Tibial artery (tissue), 4 donors: ENCODE measurements around the gene WWC1.

ENCODE experiments used
- DNase-seq, 2 donors: peaks; one replicate each; pipeline ENCODE4 v3.0.0-alpha.2; 2019
- H3K27ac ChIP-seq, 2 donors: fragments of 200-600 bp; sonication (generic) in 1 of 2; 1 replicate in 1 of 2; 2 replicates in 1 of 2; pipeline ENCODE4 v1.5.1; 2018 to 2019; ENCODE audit warnings: mild to moderate bottlenecking in 1 of 2
- H3K27me3 ChIP-seq, 2 donors: fragments of 200-600 bp; sonication (generic) in 1 of 2; one replicate each; pipeline versions ENCODE4 v1.5.1 to v1.6.0; 2016 to 2019
- H3K36me3 ChIP-seq, 3 donors: fragments of 200-600 bp; sonication (generic) in 2 of 3; one replicate each; pipeline ENCODE4 v1.5.1; 2016 to 2019; ENCODE audit warnings: mild to moderate bottlenecking in 2 of 3
- H3K4me1 ChIP-seq, 4 donors: fragments of 200-600 bp; sonication (generic) in 2 of 4; 1 replicate in 3 of 4; 2 replicates in 1 of 4; pipeline ENCODE4 v1.5.1; 2016 to 2019
- H3K4me3 ChIP-seq, 2 donors: fragments of 200-600 bp; sonication (generic) in 1 of 2; 1 replicate in 1 of 2; 2 replicates in 1 of 2; pipeline ENCODE4 v1.5.1; 2018 to 2019; ENCODE audit warnings: mild to moderate bottlenecking in 2 of 2
- H3K9me3 ChIP-seq, 3 donors: fragments of 200-600 bp; sonication (generic) in 1 of 3; one replicate each; pipeline ENCODE4 v1.5.1; 2016 to 2019
- intact Hi-C: fragments of 100-400 bp; cut with DNase I; formaldehyde crosslinking; loops from one replicate; pipeline ENCODE4 v1.15.0; 2023; ENCODE audit warnings: low total_unique reads
- TF ChIP-seq, protein P1 (sequence below), 2 experiments: fragments of 200-600 bp in 1 of 2; fragments of 450-650 bp in 1 of 2; IDR thresholded peaks; one replicate each; pipeline ENCODE4 v1.5.1; 2017 to 2019; ENCODE audit warnings: antibody characterized with exemption in 2 of 2, mild to moderate bottlenecking in 1 of 2, moderate library complexity in 1 of 2

Gene WWC1

DNA sequence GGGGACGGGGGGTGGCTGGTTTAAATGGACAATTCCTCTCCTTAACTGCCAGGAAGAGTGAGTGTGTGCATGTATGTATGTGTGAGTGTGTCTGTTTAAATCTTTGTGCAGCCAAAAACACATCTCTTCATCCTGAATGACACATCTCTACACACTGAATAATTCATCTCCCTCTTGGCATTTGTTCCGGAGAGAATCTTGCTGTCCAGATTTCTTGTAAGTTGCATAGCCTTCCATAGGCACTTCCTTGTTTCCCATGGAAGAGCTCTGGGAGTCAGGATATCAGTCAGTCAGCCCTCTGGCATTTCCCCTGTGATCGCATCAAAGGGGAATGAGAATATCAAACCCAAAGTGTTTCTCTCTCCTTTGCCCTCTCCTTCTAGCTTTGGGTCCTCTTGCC lies 74.7 kb downstream of the WWC1 start:
- Histone ChIP-seq H3K27me3 (peaks cover 0 to 2% of the 10 kb centered on the region in 2 donors), H3K27ac (no peak overlapping the region), H3K4me3 (no peak overlapping the region), H3K4me1 (peaks cover 0 to 9% (median 0%) of the 10 kb centered on the region in 4 donors), H3K36me3 (no peaks in the 10 kb centered on the region), H3K9me3 (no peaks in the 10 kb centered on the region)
- TF ChIP-seq, protein P1, sequence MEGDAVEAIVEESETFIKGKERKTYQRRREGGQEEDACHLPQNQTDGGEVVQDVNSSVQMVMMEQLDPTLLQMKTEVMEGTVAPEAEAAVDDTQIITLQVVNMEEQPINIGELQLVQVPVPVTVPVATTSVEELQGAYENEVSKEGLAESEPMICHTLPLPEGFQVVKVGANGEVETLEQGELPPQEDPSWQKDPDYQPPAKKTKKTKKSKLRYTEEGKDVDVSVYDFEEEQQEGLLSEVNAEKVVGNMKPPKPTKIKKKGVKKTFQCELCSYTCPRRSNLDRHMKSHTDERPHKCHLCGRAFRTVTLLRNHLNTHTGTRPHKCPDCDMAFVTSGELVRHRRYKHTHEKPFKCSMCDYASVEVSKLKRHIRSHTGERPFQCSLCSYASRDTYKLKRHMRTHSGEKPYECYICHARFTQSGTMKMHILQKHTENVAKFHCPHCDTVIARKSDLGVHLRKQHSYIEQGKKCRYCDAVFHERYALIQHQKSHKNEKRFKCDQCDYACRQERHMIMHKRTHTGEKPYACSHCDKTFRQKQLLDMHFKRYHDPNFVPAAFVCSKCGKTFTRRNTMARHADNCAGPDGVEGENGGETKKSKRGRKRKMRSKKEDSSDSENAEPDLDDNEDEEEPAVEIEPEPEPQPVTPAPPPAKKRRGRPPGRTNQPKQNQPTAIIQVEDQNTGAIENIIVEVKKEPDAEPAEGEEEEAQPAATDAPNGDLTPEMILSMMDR (IDR thresholded peaks at IDR 0.05), result no peak
- DNase-seq, result no peak
- intact Hi-C loops, result no loop called here

DNA sequence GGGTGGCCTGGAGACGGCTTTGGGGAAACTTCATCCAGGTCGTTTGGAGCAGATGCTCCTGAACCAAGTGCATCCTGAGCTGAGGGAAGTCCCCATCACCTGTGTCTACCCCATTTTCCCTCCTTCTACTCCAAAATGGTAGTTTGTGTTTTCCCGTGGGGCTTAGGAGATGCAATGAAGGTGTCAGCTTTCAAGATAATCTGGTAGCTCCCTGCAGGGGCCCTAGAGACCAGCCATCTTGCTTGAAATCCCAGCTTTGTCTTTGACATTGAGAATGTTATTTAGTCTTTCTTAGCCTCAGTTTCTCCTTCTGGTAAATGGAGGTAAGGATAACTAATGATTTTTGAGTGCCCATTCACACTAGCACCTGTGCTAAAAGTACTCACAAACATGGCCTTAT lies 77.4 kb downstream of the WWC1 start:
- peaks cover 0 to 9% (median 0%) of the 10 kb centered on the region in 4 donors for H3K4me1 ChIP-seq
- TF ChIP-seq, protein P1 (IDR thresholded peaks at IDR 0.05), result no peak
- peaks cover 0 to 6% of the 10 kb centered on the region in 2 donors for H3K27me3 ChIP-seq
- DNase-seq, result no peak
- no peak overlapping the region for H3K4me3 ChIP-seq
- H3K36me3 ChIP-seq, result no peaks in the 10 kb centered on the region
- H3K9me3 ChIP-seq, result no peaks in the 10 kb centered on the region
- intact Hi-C loops, result no loop called here
- no peak overlapping the region for H3K27ac ChIP-seq

DNA sequence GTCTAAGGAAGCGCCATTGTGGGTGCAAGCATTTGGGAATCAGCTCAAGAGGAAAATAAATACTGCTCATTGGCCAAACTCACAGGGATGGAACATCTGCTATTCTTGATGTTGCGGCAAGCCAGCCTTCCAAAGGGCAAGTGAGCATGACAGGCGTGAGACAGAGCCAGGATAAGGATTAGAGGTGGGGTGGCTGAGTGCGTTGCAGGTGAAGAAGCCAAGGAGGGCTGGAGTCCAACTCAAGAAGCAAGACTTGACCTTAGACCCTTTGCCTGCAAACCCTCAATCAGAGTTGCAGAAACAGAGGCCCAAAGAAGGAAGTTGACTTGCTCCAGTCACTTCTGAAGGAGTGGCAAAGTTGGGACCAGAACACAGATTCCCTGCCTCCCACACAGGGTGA lies 79.4 kb downstream of the WWC1 start:
- TF ChIP-seq, protein P1 (IDR thresholded peaks at IDR 0.05), result no peak
- Histone ChIP-seq H3K36me3 (no peaks in the 10 kb centered on the region), H3K9me3 (no peaks in the 10 kb centered on the region), H3K27me3 (peaks cover 0 to 6% of the 10 kb centered on the region in 2 donors), H3K4me1 (no peaks in the 10 kb centered on the region), H3K4me3 (no peak overlapping the region), H3K27ac (no peak overlapping the region)
- DNase-seq, result no peak
- intact Hi-C loops, result no loop called here

DNA sequence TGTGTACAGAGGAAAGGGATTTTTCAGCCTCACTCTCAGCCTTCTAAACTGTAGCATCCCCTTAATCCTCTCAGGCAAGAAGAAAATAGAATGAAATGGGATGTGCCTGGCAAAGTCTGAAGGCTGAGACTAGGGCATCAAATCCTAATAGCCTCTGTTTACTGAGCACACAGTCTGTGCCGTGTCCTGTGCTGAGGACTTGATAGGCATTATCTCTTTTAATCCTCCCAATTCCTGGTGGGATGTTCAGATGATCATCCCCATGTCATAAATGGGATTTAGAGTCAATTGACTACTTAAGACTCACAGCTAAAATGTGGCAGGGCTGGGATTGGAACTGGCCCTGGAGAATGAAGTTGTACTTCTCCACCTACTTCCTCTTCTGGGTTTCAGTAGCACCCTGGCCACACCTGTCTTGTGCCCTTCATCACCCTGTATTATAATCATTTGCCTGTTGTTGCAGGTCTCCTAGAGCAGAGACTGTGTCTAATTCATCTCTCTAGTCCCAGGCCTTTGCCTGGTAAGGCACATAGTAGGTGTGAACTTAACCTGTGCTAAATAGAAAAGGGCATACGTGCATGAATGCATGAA lies 81.0 kb downstream of the WWC1 start:
- Histone ChIP-seq H3K27me3 (peaks cover 0 to 6% of the 10 kb centered on the region in 2 donors), H3K27ac (no peak overlapping the region), H3K36me3 (no peaks in the 10 kb centered on the region), H3K9me3 (no peaks in the 10 kb centered on the region), H3K4me3 (no peak overlapping the region), H3K4me1 (no peaks in the 10 kb centered on the region)
- no peak for DNase-seq
- intact Hi-C loops, result no loop called here
- TF ChIP-seq, protein P1 (IDR thresholded peaks at IDR 0.05), result no peak

DNA sequence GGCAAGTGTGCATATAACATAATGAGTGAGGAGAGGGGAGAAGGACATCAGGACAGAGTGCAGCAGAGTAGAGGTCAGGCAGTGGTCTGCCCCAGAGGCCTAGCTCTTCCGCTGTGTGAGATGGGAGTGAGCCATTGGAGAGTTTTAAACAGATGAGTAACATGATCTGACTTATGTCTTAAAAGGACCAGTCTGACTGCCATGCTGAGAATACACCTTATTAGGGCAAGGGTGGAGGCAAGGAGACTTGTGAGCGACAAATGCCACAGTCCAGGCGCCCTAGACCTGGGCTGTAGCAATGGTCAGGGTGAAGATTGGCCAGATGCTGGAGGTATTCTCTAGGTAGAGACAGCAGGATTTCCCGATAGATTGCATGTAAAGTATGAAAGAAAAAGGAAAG lies 83.1 kb downstream of the WWC1 start:
- Histone ChIP-seq H3K36me3 (no peaks in the 10 kb centered on the region), H3K4me3 (no peak overlapping the region), H3K27me3 (peaks cover 0 to 6% of the 10 kb centered on the region in 2 donors), H3K4me1 (no peaks in the 10 kb centered on the region), H3K9me3 (no peaks in the 10 kb centered on the region), H3K27ac (no peak overlapping the region)
- intact Hi-C loops, result no loop called here
- TF ChIP-seq, protein P1 (IDR thresholded peaks at IDR 0.05), result no peak
- no peak for DNase-seq

DNA sequence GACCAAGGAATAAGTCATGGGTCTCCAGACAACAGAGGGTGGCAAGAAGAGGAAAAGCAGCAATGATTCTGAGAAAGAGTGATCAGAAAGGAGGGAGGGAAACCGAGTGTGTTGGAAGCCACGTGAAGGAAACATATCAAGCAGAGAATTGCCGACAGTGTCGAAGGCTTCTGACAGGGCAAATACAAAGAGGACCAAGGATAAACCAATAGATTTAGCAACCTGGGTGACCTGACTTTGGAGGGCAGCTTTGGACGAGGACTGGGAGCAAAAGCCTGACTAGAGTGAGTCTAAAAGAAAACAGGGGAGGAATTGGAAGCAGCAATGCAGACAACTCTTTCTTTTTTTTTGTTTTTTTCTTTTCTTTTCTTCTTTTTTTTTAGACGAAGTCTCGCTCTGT lies 83.8 kb downstream of the WWC1 start:
- DNase-seq, result no peak
- TF ChIP-seq, protein P1 (IDR thresholded peaks at IDR 0.05), result no peak
- peaks cover 0 to 4% of the 10 kb centered on the region in 2 donors for H3K27me3 ChIP-seq

More for the DNA sequence above, 83.8 kb downstream of the WWC1 start:
- intact Hi-C loops, result no loop called here
- Histone ChIP-seq H3K4me3 (no peak overlapping the region), H3K9me3 (no peaks in the 10 kb centered on the region), H3K36me3 (no peaks in the 10 kb centered on the region), H3K27ac (no peak overlapping the region), H3K4me1 (no peaks in the 10 kb centered on the region)
